ENCODE results near the gene AGBL1. TPM values are rescaled to one million over a fixed set of nuclear protein-coding genes. Genes with fewer than 3 reads are reported as not detected.
"Not testable (repeated sequence)": the region's sequence is repeated elsewhere in the genome, so short reads cannot be mapped to it uniquely, and the experiment has no call there.

AGBL1 gene
- total and polyA plus RNA-seq, 4 donors, result not detected

- TF ChIP-seq ATF3 (IDR thresholded peaks at IDR 0.05), result no peak
- TF ChIP-seq TAF1 (conservative IDR thresholded peaks at IDR 0.05), result no peak
These were observed 42.0 kb downstream of the AGBL1 start (continued) for GRCh38 chr15:86121568-86122225.

- not testable (repeated sequence) for H3K4me3 ChIP-seq (ENCODE audit: low read depth in 1 of 3, low read length in 3 of 3); H3K9me3 ChIP-seq (ENCODE audit: control insufficient read depth in 4 of 4, low read length in 3 of 4); H3K27me3 ChIP-seq (ENCODE audit: control insufficient read depth in 4 of 4, insufficient read depth in 4 of 4, low read length in 3 of 4); H3K4me1 ChIP-seq (ENCODE audit: control insufficient read depth in 4 of 4, insufficient read depth in 4 of 4, low read length in 3 of 4); DNase-seq (ENCODE audit: low spot score); H3K9ac ChIP-seq (ENCODE audit: low read depth in 1 of 2, low read length in 2 of 2); H3K27ac ChIP-seq (ENCODE audit: low read depth in 1 of 2, low read length in 2 of 2); H3K36me3 ChIP-seq (ENCODE audit: control insufficient read depth in 4 of 4, insufficient read depth in 3 of 4, low read depth in 1 of 4, low read length in 3 of 4)
- WGBS, result 83% methylated on average over 3 of the region's 3 CpGs
These were observed 43.2 kb downstream of the AGBL1 start for GRCh38 chr15:86122691-86123391.

GRCh38 chr15:86125775-86126174 lies 46.1 kb downstream of the AGBL1 start:
- Histone ChIP-seq H3K27me3 (ENCODE audit: control insufficient read depth in 4 of 4, insufficient read depth in 4 of 4, low read length in 3 of 4) (no peaks in the 10 kb centered on the region), H3K9me3 (ENCODE audit: control insufficient read depth in 4 of 4, low read length in 3 of 4) (peaks cover 0 to 3% (median 0%) of the 10 kb centered on the region in 4 donors), H3K9ac (ENCODE audit: low read depth in 1 of 2, low read length in 2 of 2) (no peak overlapping the region), H3K4me3 (ENCODE audit: low read depth in 1 of 3, low read length in 3 of 3) (no peak overlapping the region), H3K4me1 (ENCODE audit: control insufficient read depth in 4 of 4, insufficient read depth in 4 of 4, low read length in 3 of 4) (no peaks in the 10 kb centered on the region), H3K27ac (ENCODE audit: low read depth in 1 of 2, low read length in 2 of 2) (no peak overlapping the region), H3K36me3 (ENCODE audit: control insufficient read depth in 4 of 4, insufficient read depth in 3 of 4, low read depth in 1 of 4, low read length in 3 of 4) (no peaks in the 10 kb centered on the region)
- DNase-seq (ENCODE audit: low spot score), result no peak
- WGBS, result 80% methylated on average over 3 of the region's 3 CpGs
- TF ChIP-seq GABPA (IDR thresholded peaks at IDR 0.05 in 1 of 2, conservative IDR thresholded peaks at IDR 0.05 in 1 of 2) (no peak), ATF3 (IDR thresholded peaks at IDR 0.05) (no peak), HNF4G (IDR thresholded peaks at IDR 0.05) (no peak), HNF4A (conservative IDR thresholded peaks at IDR 0.05) (no peak), FOXA2 (IDR thresholded peaks at IDR 0.05) (no peak), NR2F2 (IDR thresholded peaks at IDR 0.05) (no peak), ZBTB33 (IDR thresholded peaks at IDR 0.05) (no peak), MAX (IDR thresholded peaks at IDR 0.05) (no peak), FOXA1 (IDR thresholded peaks at IDR 0.05) (no peak), REST (IDR thresholded peaks at IDR 0.05) (no peak), RXRA (IDR thresholded peaks at IDR 0.05) (no peak), EGR1 (IDR thresholded peaks at IDR 0.05; ENCODE audit: low read depth in 2 of 2) (no peak), JUND (IDR thresholded peaks at IDR 0.05) (no peak), SP1 (IDR thresholded peaks at IDR 0.05) (no peak), YY1 (IDR thresholded peaks at IDR 0.05) (no peak), CTCF (IDR thresholded peaks at IDR 0.05; ENCODE audit: low read depth, low read length, missing input control) (no peak), RAD21 (IDR thresholded peaks at IDR 0.05) (no peak), TAF1 (conservative IDR thresholded peaks at IDR 0.05) (no peak)
